ENCODE data around the gene BCL2A1. TPM values are rescaled to one million over a fixed set of nuclear protein-coding genes. Genes with fewer than 3 reads are reported as not detected.

BCL2A1 gene
- total and polyA plus RNA-seq, 10 of the 15 experiments (the other 5 are each of a cell fraction or from before 2014, with no cell fraction given) = 181 to 570 (median 321) TPM

DNA sequence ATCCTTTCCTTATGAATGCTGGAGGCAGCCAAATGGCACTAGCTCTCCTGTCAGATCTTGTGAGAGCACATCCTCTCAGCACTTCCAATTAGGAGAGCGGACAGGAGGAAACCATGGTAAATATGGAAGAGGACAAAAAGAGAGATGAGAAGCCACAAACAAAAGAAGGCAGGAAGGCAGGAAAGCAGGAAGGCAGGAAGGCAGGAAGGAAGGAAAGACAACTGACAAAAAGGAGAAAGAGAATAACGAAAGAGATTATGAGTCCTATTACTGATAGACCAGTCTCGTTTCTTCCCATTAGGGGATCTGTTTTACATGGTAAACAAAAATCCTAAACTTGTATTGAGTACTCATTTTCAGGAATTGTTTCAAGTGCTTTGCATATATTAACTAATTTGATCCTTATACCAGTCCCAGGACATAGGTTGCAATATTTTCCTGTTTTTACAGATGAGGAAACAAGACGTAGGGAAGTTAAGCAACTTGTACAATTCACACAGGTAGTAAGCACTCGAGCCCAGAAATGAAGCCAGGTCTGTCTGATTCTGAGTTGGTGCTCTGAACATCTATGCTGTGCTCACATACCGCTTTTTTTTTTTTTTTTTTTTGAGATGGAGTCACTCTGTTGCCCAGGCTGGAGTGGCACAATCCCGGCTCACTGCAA is 4.2 kb downstream of the BCL2A1 start (continued):
- TF ChIP-seq, protein P1, sequence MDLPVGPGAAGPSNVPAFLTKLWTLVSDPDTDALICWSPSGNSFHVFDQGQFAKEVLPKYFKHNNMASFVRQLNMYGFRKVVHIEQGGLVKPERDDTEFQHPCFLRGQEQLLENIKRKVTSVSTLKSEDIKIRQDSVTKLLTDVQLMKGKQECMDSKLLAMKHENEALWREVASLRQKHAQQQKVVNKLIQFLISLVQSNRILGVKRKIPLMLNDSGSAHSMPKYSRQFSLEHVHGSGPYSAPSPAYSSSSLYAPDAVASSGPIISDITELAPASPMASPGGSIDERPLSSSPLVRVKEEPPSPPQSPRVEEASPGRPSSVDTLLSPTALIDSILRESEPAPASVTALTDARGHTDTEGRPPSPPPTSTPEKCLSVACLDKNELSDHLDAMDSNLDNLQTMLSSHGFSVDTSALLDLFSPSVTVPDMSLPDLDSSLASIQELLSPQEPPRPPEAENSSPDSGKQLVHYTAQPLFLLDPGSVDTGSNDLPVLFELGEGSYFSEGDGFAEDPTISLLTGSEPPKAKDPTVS (IDR thresholded peaks at IDR 0.05; ENCODE audit: low read depth, low read length) = no peak
- no peak for TF ChIP-seq SRF (IDR thresholded peaks at IDR 0.05; ENCODE audit: low read depth in 2 of 2, low read length in 2 of 2)
- TF ChIP-seq ETV6 (conservative IDR thresholded peaks at IDR 0.05 in 1 of 2, IDR thresholded peaks at IDR 0.05 in 1 of 2; ENCODE audit: borderline replicate concordance in 1 of 2, low read depth in 1 of 2) = 0 out of 4 replicates have a peak, but pooled peaks of 1 of the 2 experiments have one; percentile 17
- no peak for TF ChIP-seq HCFC1 (IDR thresholded peaks at IDR 0.05; ENCODE audit: low read length)
- TF ChIP-seq TCF7 (IDR thresholded peaks at IDR 0.05; ENCODE audit: borderline replicate concordance) = no peak
- TF ChIP-seq IKZF2 (IDR thresholded peaks at IDR 0.05) = peak; percentile 44 to 52; a peak in 2 of 4 replicates
- TF ChIP-seq SREBF2 (IDR thresholded peaks at IDR 0.05; ENCODE audit: low read length) = no peak
- TF ChIP-seq SIN3A (IDR thresholded peaks at IDR 0.05; ENCODE audit: low read depth, low read length) = no peak
- TF ChIP-seq KLF5 (IDR thresholded peaks at IDR 0.05; ENCODE audit: partially characterized antibody) = no peak
- no peak for TF ChIP-seq PAX5 (IDR thresholded peaks at IDR 0.05; ENCODE audit: borderline replicate concordance, low read depth, low read length)
- TF ChIP-seq CREB1 (IDR thresholded peaks at IDR 0.05; ENCODE audit: low read depth) = no peak
- TF ChIP-seq LARP7 (IDR thresholded peaks at IDR 0.05) = no peak
- TF ChIP-seq NFIC (IDR thresholded peaks at IDR 0.05; ENCODE audit: low read depth, low read length) = no peak
- TF ChIP-seq, protein P2, sequence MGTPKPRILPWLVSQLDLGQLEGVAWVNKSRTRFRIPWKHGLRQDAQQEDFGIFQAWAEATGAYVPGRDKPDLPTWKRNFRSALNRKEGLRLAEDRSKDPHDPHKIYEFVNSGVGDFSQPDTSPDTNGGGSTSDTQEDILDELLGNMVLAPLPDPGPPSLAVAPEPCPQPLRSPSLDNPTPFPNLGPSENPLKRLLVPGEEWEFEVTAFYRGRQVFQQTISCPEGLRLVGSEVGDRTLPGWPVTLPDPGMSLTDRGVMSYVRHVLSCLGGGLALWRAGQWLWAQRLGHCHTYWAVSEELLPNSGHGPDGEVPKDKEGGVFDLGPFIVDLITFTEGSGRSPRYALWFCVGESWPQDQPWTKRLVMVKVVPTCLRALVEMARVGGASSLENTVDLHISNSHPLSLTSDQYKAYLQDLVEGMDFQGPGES (IDR thresholded peaks at IDR 0.05) = no peak
- TF ChIP-seq BRCA1 (IDR thresholded peaks at IDR 0.05; ENCODE audit: low read depth, low read length) = no peak
- no peak for TF ChIP-seq ZNF622 (IDR thresholded peaks at IDR 0.05)
- TF ChIP-seq IKZF1 (conservative IDR thresholded peaks at IDR 0.05) = peak; percentile 22; the same call in 1 of the 2 replicates
- no peak for TF ChIP-seq MYB (IDR thresholded peaks at IDR 0.05; ENCODE audit: borderline replicate concordance, low read depth, low read length)
- no peak for TF ChIP-seq BCL11A (IDR thresholded peaks at IDR 0.05; ENCODE audit: low read depth, low read length)
- TF ChIP-seq, protein P3, sequence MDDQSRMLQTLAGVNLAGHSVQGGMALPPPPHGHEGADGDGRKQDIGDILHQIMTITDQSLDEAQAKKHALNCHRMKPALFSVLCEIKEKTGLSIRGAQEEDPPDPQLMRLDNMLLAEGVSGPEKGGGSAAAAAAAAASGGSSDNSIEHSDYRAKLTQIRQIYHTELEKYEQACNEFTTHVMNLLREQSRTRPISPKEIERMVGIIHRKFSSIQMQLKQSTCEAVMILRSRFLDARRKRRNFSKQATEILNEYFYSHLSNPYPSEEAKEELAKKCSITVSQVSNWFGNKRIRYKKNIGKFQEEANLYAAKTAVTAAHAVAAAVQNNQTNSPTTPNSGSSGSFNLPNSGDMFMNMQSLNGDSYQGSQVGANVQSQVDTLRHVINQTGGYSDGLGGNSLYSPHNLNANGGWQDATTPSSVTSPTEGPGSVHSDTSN (IDR thresholded peaks at IDR 0.05; ENCODE audit: insufficient replicate concordance, low read depth, low read length) = no peak
- TF ChIP-seq STAT1 (conservative IDR thresholded peaks at IDR 0.05) = no peak
- TF ChIP-seq MTA2 (IDR thresholded peaks at IDR 0.05; ENCODE audit: low read depth) = no peak
- TF ChIP-seq RAD21 (IDR thresholded peaks at IDR 0.05; ENCODE audit: insufficient read depth, low read depth, low read length) = no peak
- TF ChIP-seq RUNX3 (IDR thresholded peaks at IDR 0.05; ENCODE audit: low read length) = no peak
- TF ChIP-seq, protein P4, sequence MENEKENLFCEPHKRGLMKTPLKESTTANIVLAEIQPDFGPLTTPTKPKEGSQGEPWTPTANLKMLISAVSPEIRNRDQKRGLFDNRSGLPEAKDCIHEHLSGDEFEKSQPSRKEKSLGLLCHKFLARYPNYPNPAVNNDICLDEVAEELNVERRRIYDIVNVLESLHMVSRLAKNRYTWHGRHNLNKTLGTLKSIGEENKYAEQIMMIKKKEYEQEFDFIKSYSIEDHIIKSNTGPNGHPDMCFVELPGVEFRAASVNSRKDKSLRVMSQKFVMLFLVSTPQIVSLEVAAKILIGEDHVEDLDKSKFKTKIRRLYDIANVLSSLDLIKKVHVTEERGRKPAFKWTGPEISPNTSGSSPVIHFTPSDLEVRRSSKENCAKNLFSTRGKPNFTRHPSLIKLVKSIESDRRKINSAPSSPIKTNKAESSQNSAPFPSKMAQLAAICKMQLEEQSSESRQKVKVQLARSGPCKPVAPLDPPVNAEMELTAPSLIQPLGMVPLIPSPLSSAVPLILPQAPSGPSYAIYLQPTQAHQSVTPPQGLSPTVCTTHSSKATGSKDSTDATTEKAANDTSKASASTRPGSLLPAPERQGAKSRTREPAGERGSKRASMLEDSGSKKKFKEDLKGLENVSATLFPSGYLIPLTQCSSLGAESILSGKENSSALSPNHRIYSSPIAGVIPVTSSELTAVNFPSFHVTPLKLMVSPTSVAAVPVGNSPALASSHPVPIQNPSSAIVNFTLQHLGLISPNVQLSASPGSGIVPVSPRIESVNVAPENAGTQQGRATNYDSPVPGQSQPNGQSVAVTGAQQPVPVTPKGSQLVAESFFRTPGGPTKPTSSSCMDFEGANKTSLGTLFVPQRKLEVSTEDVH (IDR thresholded peaks at IDR 0.05; ENCODE audit: low read depth, partially characterized antibody) = no peak
- TF ChIP-seq ZNF384 (IDR thresholded peaks at IDR 0.05; ENCODE audit: borderline replicate concordance, low read depth, low read length) = peak; percentile 44; the same call in 1 of the 2 replicates
- TF ChIP-seq TAF1 (IDR thresholded peaks at IDR 0.05; ENCODE audit: borderline replicate concordance, low read depth, low read length) = no peak

Data from GM12878 (cell line).